Measurements from ENCODE around the gene ARSB. TPM values are rescaled to one million over a fixed set of nuclear protein-coding genes. Genes with fewer than 3 reads are reported as not detected.

Gene ARSB
- total and polyA plus RNA-seq, 2 donors from 2014 or later = 8.3 to 16.4 TPM

DNA sequence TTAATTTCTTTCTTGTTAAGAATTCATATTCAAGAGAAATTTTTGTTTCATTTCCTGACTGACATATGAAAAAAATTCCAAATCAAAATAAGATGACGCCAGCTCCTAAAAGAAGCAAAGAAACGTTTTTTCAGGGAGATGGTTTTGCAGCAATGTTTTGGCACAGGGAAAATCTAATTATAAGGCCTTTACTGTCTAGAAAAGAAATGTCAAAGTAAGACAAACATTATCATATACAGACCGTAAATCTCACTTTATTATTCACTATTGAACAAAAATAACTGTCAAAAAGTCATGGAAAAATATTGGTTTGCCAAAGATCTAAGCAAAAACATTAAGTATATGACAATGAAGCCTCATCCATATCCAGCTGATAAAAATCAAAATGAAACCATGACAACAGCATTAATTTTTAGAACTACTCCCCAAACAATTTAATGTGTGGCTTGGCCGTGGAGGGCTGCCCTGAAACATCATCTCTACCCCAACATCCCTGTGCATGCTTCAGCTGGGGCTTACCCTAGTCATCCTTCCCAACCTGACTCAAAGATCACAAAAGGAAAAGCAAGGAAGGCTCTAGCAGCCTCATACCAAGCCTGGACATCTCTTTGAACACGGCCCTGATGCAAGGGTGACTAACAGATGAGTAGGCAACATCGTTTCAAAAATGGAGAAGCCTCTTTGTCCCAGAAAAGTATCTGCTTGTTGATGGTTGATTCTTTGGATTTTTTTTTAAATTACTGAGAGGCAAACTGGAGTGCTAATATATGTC, 95.6 kb downstream of the ARSB start:
- Histone ChIP-seq H3K4me1 (ENCODE audit: control insufficient read depth in 2 of 3, insufficient read depth in 2 of 3, low read depth in 1 of 3, low read length in 3 of 3) (peaks cover 0 to 9% (median 0%) of the 10 kb centered on the region in 3 donors), H3K27me3 (ENCODE audit: control insufficient read depth, insufficient read depth, low read length) (no peaks in the 10 kb centered on the region), H3K27ac (ENCODE audit: low read depth in 2 of 2, low read length in 2 of 2) (no peak overlapping the region), H3K9me3 (ENCODE audit: control insufficient read depth in 2 of 3, insufficient read depth in 1 of 3, low read length in 3 of 3) (no peaks in the 10 kb centered on the region), H3K36me3 (ENCODE audit: control insufficient read depth in 2 of 3, insufficient read depth in 3 of 3, low read length in 3 of 3) (no peaks in the 10 kb centered on the region), H3K4me3 (ENCODE audit: low read length in 3 of 3) (no peak overlapping the region), H3K9ac (ENCODE audit: low read length in 3 of 3) (no peak overlapping the region)
- no peak for TF ChIP-seq CTCF (IDR thresholded peaks at IDR 0.05; ENCODE audit: borderline replicate concordance, extremely low read depth, insufficient read depth)
- FAIRE-seq (no peak), DNase-seq (no peak)
- intact Hi-C loops (cut with DNase I) = no loop called here

DNA sequence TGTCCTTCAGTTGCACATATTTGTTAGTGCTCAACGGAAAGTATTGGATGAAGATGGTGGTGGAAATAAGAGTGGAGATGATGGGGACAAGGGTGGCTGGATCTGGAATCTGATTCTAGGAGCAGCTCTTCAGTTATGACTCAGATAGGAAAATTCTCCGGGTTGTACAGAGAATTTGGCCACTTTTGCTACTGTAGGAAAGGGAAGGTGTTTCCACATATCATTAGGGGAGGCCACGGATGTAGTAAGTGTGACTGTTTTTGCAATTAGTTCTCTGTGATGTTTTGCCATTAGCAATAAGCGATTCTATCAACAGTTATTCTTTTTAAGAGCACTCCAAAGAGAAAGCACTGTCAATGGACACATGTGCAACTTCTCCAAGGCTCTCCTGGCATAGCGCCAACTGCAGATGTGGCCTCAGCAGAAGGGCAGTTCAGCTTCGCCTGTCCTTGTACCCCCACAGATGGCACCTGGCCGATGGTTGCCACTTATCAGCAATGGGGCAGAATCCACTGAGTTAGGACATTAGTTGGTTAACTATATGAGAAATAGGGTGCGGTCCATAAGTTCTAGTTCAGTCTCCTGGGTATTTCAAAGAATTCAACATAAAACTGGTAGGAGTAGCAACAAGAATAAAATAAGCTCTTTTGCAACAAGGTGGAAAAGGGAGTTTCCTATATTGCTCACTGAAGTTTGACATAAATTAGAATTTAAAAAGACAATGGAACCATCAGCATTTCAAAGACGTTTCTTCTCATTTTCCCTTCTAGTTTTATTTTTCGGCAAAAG, 96.3 kb downstream of the ARSB start:
- Histone ChIP-seq H3K27me3 (ENCODE audit: control insufficient read depth, insufficient read depth, low read length) (no peaks in the 10 kb centered on the region), H3K4me1 (ENCODE audit: control insufficient read depth in 2 of 3, insufficient read depth in 2 of 3, low read depth in 1 of 3, low read length in 3 of 3) (peaks cover 0 to 9% (median 0%) of the 10 kb centered on the region in 3 donors), H3K36me3 (ENCODE audit: control insufficient read depth in 2 of 3, insufficient read depth in 3 of 3, low read length in 3 of 3) (no peaks in the 10 kb centered on the region), H3K4me3 (ENCODE audit: low read length in 3 of 3) (no peak overlapping the region), H3K9ac (ENCODE audit: low read length in 3 of 3) (no peak overlapping the region), H3K27ac (ENCODE audit: low read depth in 2 of 2, low read length in 2 of 2) (no peak overlapping the region), H3K9me3 (ENCODE audit: control insufficient read depth in 2 of 3, insufficient read depth in 1 of 3, low read length in 3 of 3) (no peaks in the 10 kb centered on the region)
- intact Hi-C loops (cut with DNase I) = no loop called here
- TF ChIP-seq CTCF (IDR thresholded peaks at IDR 0.05; ENCODE audit: borderline replicate concordance, extremely low read depth, insufficient read depth) = no peak
- FAIRE-seq (no peak), DNase-seq (peak in 2 of 5 donors; percentile 38 to 74)

DNA sequence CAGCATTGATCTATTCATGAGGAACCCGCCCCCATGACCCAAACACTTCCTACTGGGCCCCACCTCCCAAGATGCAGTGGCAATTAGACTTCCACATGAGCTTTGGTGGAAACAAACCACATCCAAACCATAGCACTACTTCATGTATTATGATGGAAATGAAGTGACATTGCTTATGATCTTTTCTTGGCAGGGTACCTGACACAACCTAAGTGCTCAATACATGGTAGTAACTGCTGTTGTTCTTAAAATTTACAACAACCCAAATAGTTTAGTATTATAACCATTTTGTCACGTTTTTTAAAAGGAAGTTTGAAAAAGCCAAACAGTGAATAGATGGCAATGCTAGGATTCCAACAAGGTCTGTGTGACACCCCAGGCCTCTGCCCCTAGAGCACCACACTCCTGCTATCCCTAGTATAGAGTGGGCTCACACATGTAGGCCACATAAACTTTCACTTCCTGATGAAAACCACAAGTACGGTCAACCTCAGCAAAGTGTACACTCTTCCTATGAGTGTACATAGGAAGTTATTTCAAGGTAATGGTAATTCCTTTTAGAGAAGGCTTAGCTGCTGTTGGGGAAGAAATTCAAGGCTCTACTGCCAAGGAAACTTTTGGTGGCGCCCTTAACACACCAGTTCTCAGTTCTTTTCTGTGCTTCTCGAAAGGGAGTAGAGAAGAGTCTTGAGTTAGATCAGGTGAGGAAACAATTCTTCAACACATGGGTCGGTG, 97.6 kb downstream of the ARSB start:
- Histone ChIP-seq H3K4me1 (ENCODE audit: control insufficient read depth in 2 of 3, insufficient read depth in 2 of 3, low read depth in 1 of 3, low read length in 3 of 3) (peaks cover 0 to 9% (median 0%) of the 10 kb centered on the region in 3 donors), H3K4me3 (ENCODE audit: low read length in 3 of 3) (no peak overlapping the region), H3K9me3 (ENCODE audit: control insufficient read depth in 2 of 3, insufficient read depth in 1 of 3, low read length in 3 of 3) (no peaks in the 10 kb centered on the region), H3K9ac (ENCODE audit: low read length in 3 of 3) (no peak overlapping the region), H3K27me3 (ENCODE audit: control insufficient read depth, insufficient read depth, low read length) (no peaks in the 10 kb centered on the region), H3K36me3 (ENCODE audit: control insufficient read depth in 2 of 3, insufficient read depth in 3 of 3, low read length in 3 of 3) (no peaks in the 10 kb centered on the region), H3K27ac (ENCODE audit: low read depth in 2 of 2, low read length in 2 of 2) (no peak overlapping the region)
- intact Hi-C loops (cut with DNase I) = no loop called here
- FAIRE-seq = no peak
- TF ChIP-seq CTCF (IDR thresholded peaks at IDR 0.05; ENCODE audit: borderline replicate concordance, extremely low read depth, insufficient read depth) = no peak
- no peak for DNase-seq

Data from kidney (tissue), 14 donors.